ENCODE measurements around the gene RFFL.

- TF ChIP-seq RAD21 (conservative IDR thresholded peaks at IDR 0.05) (no peak), EP300 (conservative IDR thresholded peaks at IDR 0.05; ENCODE audit: poor library complexity, severe bottlenecking) (no peak), POLR2AphosphoS5 (IDR thresholded peaks at IDR 0.05) (no peak), REST (IDR thresholded peaks at IDR 0.05; ENCODE audit: borderline replicate concordance) (no peak), EZH2 (IDR thresholded peaks at IDR 0.05; ENCODE audit: borderline replicate concordance, insufficient read depth, low read length, poor library complexity, severe bottlenecking) (no peak), TAF1 (IDR thresholded peaks at IDR 0.05; ENCODE audit: low read depth) (no peak), SMC3 (conservative IDR thresholded peaks at IDR 0.05; ENCODE audit: poor library complexity) (no peak), MXI1 (conservative IDR thresholded peaks at IDR 0.05; ENCODE audit: poor library complexity, severe bottlenecking) (no peak)
- TF ChIP-seq, protein P1, sequence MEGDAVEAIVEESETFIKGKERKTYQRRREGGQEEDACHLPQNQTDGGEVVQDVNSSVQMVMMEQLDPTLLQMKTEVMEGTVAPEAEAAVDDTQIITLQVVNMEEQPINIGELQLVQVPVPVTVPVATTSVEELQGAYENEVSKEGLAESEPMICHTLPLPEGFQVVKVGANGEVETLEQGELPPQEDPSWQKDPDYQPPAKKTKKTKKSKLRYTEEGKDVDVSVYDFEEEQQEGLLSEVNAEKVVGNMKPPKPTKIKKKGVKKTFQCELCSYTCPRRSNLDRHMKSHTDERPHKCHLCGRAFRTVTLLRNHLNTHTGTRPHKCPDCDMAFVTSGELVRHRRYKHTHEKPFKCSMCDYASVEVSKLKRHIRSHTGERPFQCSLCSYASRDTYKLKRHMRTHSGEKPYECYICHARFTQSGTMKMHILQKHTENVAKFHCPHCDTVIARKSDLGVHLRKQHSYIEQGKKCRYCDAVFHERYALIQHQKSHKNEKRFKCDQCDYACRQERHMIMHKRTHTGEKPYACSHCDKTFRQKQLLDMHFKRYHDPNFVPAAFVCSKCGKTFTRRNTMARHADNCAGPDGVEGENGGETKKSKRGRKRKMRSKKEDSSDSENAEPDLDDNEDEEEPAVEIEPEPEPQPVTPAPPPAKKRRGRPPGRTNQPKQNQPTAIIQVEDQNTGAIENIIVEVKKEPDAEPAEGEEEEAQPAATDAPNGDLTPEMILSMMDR (IDR thresholded peaks at IDR 0.05; ENCODE audit: poor library complexity, severe bottlenecking): no peak
These were observed 74.9 kb downstream of the RFFL start for GRCh38 chr17:34988644-34989043.

Data from neural cell (in vitro differentiated cells).